LNCaP clone FGC (cell line): Measurements from ENCODE around the gene SLC7A5.

ENCODE experiments used
- DNase-seq: peaks from one replicate; pipeline ENCODE4 v3.0.0-alpha.2; 2011; ENCODE audit warnings: low read depth
- H3K4me3 ChIP-seq: 2 replicates; pipeline ENCODE4 v1.5.1; 2011; ENCODE audit warnings: mild to moderate bottlenecking, low read depth, low read length, control low read depth
- CTCF ChIP-seq: IDR thresholded peaks from 2 replicates; pipeline ENCODE4 v1.5.1; 2012; ENCODE audit warnings: mild to moderate bottlenecking; ENCODE audit not compliant: control insufficient read depth, insufficient read depth; ENCODE audit errors: extremely low read depth

SLC7A5 gene

GRCh38 chr16:87780385-87780989 lies 88.8 kb downstream of the SLC7A5 start:
- no peak overlapping the region for H3K4me3 ChIP-seq

More at GRCh38 chr16:87780385-87780989, 88.8 kb downstream of the SLC7A5 start:
- DNase-seq: no peak
- no peak for TF ChIP-seq CTCF
